T-helper 2 cell treated with Interferon-gamma antibody and Interleukin-4, amounts not matched to agents 5 μg/mL and 100 μg/mL, for 36 hours (primary cell): ENCODE data around the gene FRAT1.
"Not testable (repeated sequence)": the region's sequence is repeated elsewhere in the genome, so short reads cannot be mapped to it uniquely, and the experiment has no call there.

Experiments used
- DNase-seq: peaks from one replicate; pipeline ENCODE4 v3.0.0; 2021; ENCODE audit warnings: low spot score
- H3K27ac Mint-ChIP-seq: one replicate; pipeline ENCODE4 v1.8.0; 2021; ENCODE audit warnings: mild to moderate bottlenecking, mixed read lengths
- H3K27me3 Mint-ChIP-seq: one replicate; pipeline ENCODE4 v1.8.0; 2021; ENCODE audit warnings: low read depth, mixed read lengths
- H3K36me3 Mint-ChIP-seq: one replicate; pipeline ENCODE4 v1.8.0; 2021; ENCODE audit warnings: low read depth, mixed read lengths
- H3K4me1 Mint-ChIP-seq: one replicate; pipeline ENCODE4 v1.8.0; 2021; ENCODE audit warnings: low read depth, mixed read lengths
- H3K4me3 Mint-ChIP-seq: one replicate; pipeline ENCODE4 v1.8.0; 2022; ENCODE audit warnings: mild to moderate bottlenecking, moderate library complexity, mixed read lengths
- H3K9me3 Mint-ChIP-seq: one replicate; pipeline ENCODE4 v1.8.0; 2021; ENCODE audit warnings: mixed read lengths

Gene FRAT1

DNA sequence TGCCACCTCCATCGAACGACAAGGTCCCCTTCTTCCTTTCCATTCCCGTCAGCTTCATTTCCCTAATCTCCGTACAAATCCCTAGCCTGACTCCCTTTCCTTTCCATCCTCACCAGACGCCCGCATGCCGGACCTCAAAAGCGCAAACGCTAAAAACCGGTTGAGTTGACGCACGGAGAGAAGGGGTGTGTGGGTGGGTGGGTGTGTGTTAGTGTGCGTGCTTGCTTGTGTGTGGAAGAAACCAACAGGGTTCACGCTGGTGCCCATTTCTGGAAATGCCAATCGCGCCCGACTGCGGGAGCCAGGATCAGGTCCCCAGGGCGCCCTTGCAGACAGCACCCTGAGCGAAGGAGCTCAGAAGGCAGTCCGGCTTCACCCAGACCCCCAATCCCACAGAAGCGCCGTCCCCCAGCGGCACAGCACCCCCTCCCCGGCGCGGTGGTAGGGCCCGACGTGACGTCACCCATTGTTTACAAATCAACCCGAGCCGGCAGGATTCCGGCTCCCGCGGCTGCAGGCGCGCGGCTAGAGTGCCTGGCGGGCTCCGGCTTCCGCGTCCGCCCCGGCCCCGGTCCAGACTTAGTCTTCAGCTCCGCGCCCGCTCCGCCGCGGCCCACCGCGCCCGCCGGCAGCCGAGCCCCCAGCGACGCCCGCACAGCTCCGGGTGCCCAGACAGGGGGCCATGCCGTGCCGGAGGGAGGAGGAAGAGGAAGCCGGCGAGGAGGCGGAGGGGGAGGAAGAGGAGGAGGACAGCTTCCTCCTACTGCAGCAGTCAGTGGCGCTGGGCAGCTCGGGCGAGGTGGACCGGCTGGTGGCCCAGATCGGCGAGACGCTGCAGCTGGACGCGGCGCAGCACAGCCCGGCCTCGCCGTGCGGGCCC, at the start of gene FRAT1:
TSS of gene FRAT1 (plus strand) at position 500 of the 880 bp plus-strand sequence. CDS start at position 683, 183 bp downstream.
- H3K4me1 Mint-ChIP-seq = peaks cover 23% of the 10 kb centered on the region
- H3K27ac Mint-ChIP-seq = peak within 1 kb of the TSS; percentile 99
- DNase-seq = peak; percentile 88
- H3K27me3 Mint-ChIP-seq = peaks cover 8% of the 10 kb centered on the region
- peaks cover 2% of the 10 kb centered on the region for H3K36me3 Mint-ChIP-seq
- H3K4me3 Mint-ChIP-seq = peak within 1 kb of the TSS; percentile 97
- no peaks in the 10 kb centered on the region for H3K9me3 Mint-ChIP-seq

DNA sequence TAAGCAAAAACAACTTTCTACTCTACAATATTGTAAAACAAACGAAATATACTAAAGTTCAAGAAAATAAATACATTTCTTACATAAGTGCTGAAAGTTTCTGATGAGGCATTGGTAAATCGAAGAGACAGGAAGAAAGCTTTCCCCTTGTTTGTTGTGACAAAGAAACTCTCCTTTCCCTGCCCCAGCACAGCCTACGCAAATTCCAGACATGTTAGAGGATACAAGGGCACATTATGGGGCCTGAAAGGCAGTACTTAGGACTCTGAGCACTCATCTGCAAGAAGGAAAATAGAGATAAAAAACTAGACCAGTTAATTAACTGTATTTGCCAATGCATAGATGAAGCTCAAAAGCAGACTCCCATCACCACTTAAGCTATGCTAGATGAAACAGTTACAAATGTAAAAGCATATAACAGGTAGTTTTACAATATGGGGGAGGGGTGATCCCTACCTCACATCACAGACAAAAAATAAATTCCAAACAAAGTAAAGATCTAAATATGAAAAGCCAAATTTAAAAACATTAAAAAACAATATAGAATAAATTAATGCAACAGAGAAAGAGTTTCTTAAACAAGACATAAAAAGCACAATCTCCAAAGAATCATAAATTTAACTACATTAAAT, 48.4 kb upstream of the FRAT1 start:
- no peaks in the 10 kb centered on the region for H3K9me3 Mint-ChIP-seq
- no peak overlapping the region for H3K4me3 Mint-ChIP-seq
- peaks cover 6% of the 10 kb centered on the region for H3K4me1 Mint-ChIP-seq
- H3K27ac Mint-ChIP-seq = no peak overlapping the region
- no peaks in the 10 kb centered on the region for H3K27me3 Mint-ChIP-seq
- H3K36me3 Mint-ChIP-seq = peaks cover 13% of the 10 kb centered on the region
- DNase-seq = no peak

DNA sequence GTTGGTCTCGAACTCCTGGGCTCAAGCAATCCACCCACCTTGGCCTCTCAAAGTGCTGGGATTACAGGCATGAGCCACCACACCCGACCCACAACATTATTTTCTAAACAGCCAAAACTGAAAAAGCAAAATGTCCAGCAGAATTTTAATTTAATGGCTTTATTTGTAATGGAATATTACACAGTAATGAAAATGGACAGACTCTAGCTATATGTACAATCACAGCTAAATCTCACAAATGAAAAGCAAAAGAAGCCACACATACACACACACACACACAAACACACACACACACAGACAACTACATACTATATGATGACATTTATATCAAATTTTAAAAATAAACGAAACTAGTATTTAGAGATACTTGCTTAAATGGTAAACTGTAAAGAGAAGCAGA, 45.4 kb upstream of the FRAT1 start:
- H3K27ac Mint-ChIP-seq = no peak overlapping the region
- H3K4me3 Mint-ChIP-seq = no peak overlapping the region
- DNase-seq = no peak
- peaks cover 2% of the 10 kb centered on the region for H3K36me3 Mint-ChIP-seq
- H3K9me3 Mint-ChIP-seq = no peaks in the 10 kb centered on the region
- no peaks in the 10 kb centered on the region for H3K27me3 Mint-ChIP-seq
- peaks cover 7% of the 10 kb centered on the region for H3K4me1 Mint-ChIP-seq

DNA sequence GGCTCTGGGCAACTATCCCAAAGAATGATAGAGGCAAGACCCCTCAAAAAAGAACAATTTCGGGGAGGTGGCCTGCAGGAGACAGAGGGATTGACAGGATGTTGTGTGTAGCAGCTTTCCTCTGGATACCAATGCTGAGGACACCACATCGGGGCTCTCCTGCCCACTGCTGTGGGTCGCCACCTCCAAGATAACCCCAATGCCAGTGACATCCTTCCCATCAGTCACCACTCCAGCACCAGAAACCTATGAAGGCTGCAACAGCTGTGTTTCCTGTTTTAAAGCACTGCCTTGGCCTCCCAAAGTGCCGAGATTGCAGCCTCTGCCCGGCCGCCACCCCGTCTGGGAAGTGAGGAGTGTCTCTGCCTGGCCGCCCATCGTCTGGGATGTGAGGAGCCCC, 44.2 kb upstream of the FRAT1 start:
- no peak overlapping the region for H3K27ac Mint-ChIP-seq

GRCh38 chr10:97277551-97277950, 41.5 kb upstream of the FRAT1 start:
- H3K36me3 Mint-ChIP-seq = peaks cover 7% of the 10 kb centered on the region
- H3K4me1 Mint-ChIP-seq = peaks cover 5% of the 10 kb centered on the region
- no peak for DNase-seq
- no peaks in the 10 kb centered on the region for H3K27me3 Mint-ChIP-seq
- no peaks in the 10 kb centered on the region for H3K9me3 Mint-ChIP-seq
- no peak overlapping the region for H3K4me3 Mint-ChIP-seq
- no peak overlapping the region for H3K27ac Mint-ChIP-seq

More for the DNA sequence above, 44.2 kb upstream of the FRAT1 start:
- peaks cover 2% of the 10 kb centered on the region for H3K36me3 Mint-ChIP-seq
- no peak for DNase-seq
- peaks cover 9% of the 10 kb centered on the region for H3K4me1 Mint-ChIP-seq
- H3K27me3 Mint-ChIP-seq = no peaks in the 10 kb centered on the region
- H3K4me3 Mint-ChIP-seq = no peak overlapping the region
- no peaks in the 10 kb centered on the region for H3K9me3 Mint-ChIP-seq

DNA sequence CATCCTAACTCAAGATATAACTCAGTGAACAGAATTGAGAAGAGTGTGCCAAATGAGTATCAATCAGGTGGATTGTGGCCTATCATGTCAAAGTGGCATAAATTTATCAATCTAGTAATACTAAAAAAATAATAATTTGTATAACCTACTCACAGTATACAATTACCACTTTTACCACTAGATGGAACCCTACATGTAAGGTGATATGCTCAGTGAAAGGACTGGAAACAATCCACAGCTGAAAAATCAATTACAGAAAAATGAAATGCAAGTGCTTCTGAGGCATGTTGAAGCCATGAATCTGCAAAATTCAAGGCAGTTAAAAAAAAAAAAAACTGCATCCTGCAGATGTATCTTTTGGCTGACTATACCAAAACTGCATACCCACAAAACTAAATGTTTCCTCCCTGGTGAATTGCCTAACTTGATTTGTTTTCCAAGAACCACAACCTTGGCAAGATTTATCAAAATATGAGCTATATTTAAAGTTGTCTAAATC, 40.5 kb upstream of the FRAT1 start:
- H3K9me3 Mint-ChIP-seq = no peaks in the 10 kb centered on the region
- DNase-seq = no peak
- no peak overlapping the region for H3K27ac Mint-ChIP-seq
- H3K36me3 Mint-ChIP-seq = peaks cover 8% of the 10 kb centered on the region
- H3K4me1 Mint-ChIP-seq = peaks cover 5% of the 10 kb centered on the region
- no peaks in the 10 kb centered on the region for H3K27me3 Mint-ChIP-seq
- H3K4me3 Mint-ChIP-seq = no peak overlapping the region

GRCh38 chr10:97279121-97279815, 39.8 kb upstream of the FRAT1 start:
- no peak overlapping the region for H3K27ac Mint-ChIP-seq
- H3K4me3 Mint-ChIP-seq = no peak overlapping the region
- H3K27me3 Mint-ChIP-seq = no peaks in the 10 kb centered on the region

GRCh38 chr10:97280783-97281182, 38.3 kb upstream of the FRAT1 start:
- Mint-ChIP-seq H3K4me3 (no peak overlapping the region), H3K36me3 (peaks cover 6% of the 10 kb centered on the region), H3K4me1 (peaks cover 6% of the 10 kb centered on the region), H3K27me3 (no peaks in the 10 kb centered on the region), H3K27ac (no peak overlapping the region), H3K9me3 (no peaks in the 10 kb centered on the region)
- no peak for DNase-seq

More at GRCh38 chr10:97279121-97279815, 39.8 kb upstream of the FRAT1 start:
- H3K9me3 Mint-ChIP-seq = no peaks in the 10 kb centered on the region
- peaks cover 5% of the 10 kb centered on the region for H3K4me1 Mint-ChIP-seq
- H3K36me3 Mint-ChIP-seq = peaks cover 6% of the 10 kb centered on the region
- DNase-seq = no peak

DNA sequence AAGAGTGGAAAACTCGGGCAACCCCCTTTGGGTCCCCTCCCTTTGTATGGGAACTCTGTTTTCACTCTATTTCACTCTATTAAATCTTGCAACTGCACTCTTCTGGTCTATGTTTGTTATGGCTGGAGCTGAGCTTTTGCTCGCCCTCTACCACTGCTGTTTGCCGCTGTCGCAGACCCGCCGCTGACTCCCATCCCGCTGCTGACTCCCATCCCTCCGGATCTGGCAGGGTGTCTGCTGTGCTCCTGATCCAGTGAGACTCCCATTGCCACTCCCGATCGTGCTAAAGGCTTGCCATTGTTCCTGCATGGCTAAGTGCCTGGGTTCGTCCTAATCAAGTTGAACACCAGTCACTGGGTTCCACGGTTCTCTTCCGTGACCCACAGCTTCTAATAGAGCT, 29.0 kb upstream of the FRAT1 start:
- not testable (repeated sequence) for H3K9me3 Mint-ChIP-seq, DNase-seq, H3K27me3 Mint-ChIP-seq, H3K4me3 Mint-ChIP-seq
- H3K27ac Mint-ChIP-seq = peak overlapping the region; percentile 55
- H3K36me3 Mint-ChIP-seq = peaks cover 19% of the 10 kb centered on the region
- peaks cover 25% of the 10 kb centered on the region for H3K4me1 Mint-ChIP-seq

- Mint-ChIP-seq H3K36me3 (peaks cover 18% of the 10 kb centered on the region), H3K27ac (peak overlapping the region; percentile 49), H3K4me1 (peaks cover 25% of the 10 kb centered on the region), H3K4me3 (peak overlapping the region; percentile 55)
- not testable (repeated sequence) for H3K27me3 Mint-ChIP-seq, H3K9me3 Mint-ChIP-seq, DNase-seq
Measured at GRCh38 chr10:97290576-97291356, 28.3 kb upstream of the FRAT1 start.

GRCh38 chr10:97291357-97292096, 27.5 kb upstream of the FRAT1 start:
- no peaks in the 10 kb centered on the region for H3K9me3 Mint-ChIP-seq
- H3K27ac Mint-ChIP-seq = peak overlapping the region; percentile 85
- H3K27me3 Mint-ChIP-seq = peaks cover 3% of the 10 kb centered on the region
- peaks cover 15% of the 10 kb centered on the region for H3K36me3 Mint-ChIP-seq
- H3K4me1 Mint-ChIP-seq = peaks cover 22% of the 10 kb centered on the region
- no peak for DNase-seq
- peak overlapping the region; percentile 91 for H3K4me3 Mint-ChIP-seq

DNA sequence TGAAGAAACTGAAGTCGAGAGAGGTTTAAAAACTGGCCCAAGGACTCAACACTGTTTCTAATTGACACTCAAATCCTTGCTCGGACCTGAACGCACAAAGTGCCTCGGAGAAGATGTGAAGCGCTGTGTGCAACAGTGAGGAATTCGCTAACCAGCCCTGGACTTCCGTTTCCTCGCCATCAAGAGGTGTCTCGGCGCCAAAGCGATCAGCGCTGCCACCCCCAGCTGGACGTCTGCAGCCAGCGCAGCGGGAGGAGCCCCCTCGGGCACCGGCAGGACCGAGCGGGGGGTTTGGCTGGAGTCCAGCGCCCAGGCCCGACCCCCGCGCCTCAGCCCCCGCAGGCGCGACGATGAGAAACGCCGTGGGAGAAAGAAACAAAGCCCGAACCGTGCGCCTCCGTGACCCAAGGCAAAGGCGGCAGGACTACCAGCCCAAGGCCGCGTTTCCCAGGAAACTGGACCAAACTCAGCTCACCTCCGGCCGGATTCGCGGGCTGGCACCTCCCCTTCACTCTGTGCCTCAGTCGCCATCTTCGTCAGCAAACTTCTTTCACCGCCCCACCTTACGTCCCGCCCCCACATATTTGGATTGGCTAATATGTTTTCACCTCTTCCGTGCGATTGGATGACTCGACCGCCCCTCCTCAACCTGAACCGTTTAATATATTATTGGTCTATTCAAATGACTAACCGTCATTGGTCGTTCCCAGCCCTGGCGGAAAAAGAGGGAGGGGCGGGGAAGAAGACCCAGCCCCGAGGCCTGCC, 26.8 kb upstream of the FRAT1 start, which contains the start of gene ARHGAP19:
TSS of gene ARHGAP19 (minus strand) at position 541 of the 765 bp plus-strand sequence. CDS start at position 531, 10 bp downstream.
- peak within 1 kb of the TSS; percentile 85 for H3K27ac Mint-ChIP-seq

More for the DNA sequence above, 26.8 kb upstream of the FRAT1 start, which contains the start of gene ARHGAP19:
- Mint-ChIP-seq H3K4me1 (peaks cover 22% of the 10 kb centered on the region), H3K27me3 (peaks cover 3% of the 10 kb centered on the region), H3K36me3 (peaks cover 12% of the 10 kb centered on the region), H3K4me3 (peak within 1 kb of the TSS; percentile 91), H3K9me3 (no peaks in the 10 kb centered on the region)
- peak; percentile 94 for DNase-seq
